ENCODE measurements around the gene REV3L. TPM values are rescaled to one million over a fixed set of nuclear protein-coding genes. Genes with fewer than 3 reads are reported as not detected.

The REV3L gene
- total and polyA plus RNA-seq, 2 of the 8 experiments (the other 6 are each of a cell fraction or from before 2014, with no cell fraction given) = 2.1 to 6.6 TPM

DNA sequence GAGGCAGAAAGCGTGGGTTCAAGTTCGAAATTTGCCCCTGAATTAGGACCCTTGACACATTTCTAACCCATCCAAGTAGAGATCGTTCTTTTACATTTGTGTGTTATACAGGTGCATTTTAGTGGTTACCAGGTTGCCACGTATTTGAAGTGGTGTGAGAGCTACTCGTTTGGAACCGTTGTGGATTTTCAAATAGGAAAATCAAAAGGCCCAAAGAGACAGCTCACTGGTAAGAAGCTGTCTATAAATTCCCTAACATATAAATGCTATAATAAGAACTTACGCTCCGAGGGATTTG is 1.6 kb upstream of the REV3L start (continued):
- TF ChIP-seq, protein P1, sequence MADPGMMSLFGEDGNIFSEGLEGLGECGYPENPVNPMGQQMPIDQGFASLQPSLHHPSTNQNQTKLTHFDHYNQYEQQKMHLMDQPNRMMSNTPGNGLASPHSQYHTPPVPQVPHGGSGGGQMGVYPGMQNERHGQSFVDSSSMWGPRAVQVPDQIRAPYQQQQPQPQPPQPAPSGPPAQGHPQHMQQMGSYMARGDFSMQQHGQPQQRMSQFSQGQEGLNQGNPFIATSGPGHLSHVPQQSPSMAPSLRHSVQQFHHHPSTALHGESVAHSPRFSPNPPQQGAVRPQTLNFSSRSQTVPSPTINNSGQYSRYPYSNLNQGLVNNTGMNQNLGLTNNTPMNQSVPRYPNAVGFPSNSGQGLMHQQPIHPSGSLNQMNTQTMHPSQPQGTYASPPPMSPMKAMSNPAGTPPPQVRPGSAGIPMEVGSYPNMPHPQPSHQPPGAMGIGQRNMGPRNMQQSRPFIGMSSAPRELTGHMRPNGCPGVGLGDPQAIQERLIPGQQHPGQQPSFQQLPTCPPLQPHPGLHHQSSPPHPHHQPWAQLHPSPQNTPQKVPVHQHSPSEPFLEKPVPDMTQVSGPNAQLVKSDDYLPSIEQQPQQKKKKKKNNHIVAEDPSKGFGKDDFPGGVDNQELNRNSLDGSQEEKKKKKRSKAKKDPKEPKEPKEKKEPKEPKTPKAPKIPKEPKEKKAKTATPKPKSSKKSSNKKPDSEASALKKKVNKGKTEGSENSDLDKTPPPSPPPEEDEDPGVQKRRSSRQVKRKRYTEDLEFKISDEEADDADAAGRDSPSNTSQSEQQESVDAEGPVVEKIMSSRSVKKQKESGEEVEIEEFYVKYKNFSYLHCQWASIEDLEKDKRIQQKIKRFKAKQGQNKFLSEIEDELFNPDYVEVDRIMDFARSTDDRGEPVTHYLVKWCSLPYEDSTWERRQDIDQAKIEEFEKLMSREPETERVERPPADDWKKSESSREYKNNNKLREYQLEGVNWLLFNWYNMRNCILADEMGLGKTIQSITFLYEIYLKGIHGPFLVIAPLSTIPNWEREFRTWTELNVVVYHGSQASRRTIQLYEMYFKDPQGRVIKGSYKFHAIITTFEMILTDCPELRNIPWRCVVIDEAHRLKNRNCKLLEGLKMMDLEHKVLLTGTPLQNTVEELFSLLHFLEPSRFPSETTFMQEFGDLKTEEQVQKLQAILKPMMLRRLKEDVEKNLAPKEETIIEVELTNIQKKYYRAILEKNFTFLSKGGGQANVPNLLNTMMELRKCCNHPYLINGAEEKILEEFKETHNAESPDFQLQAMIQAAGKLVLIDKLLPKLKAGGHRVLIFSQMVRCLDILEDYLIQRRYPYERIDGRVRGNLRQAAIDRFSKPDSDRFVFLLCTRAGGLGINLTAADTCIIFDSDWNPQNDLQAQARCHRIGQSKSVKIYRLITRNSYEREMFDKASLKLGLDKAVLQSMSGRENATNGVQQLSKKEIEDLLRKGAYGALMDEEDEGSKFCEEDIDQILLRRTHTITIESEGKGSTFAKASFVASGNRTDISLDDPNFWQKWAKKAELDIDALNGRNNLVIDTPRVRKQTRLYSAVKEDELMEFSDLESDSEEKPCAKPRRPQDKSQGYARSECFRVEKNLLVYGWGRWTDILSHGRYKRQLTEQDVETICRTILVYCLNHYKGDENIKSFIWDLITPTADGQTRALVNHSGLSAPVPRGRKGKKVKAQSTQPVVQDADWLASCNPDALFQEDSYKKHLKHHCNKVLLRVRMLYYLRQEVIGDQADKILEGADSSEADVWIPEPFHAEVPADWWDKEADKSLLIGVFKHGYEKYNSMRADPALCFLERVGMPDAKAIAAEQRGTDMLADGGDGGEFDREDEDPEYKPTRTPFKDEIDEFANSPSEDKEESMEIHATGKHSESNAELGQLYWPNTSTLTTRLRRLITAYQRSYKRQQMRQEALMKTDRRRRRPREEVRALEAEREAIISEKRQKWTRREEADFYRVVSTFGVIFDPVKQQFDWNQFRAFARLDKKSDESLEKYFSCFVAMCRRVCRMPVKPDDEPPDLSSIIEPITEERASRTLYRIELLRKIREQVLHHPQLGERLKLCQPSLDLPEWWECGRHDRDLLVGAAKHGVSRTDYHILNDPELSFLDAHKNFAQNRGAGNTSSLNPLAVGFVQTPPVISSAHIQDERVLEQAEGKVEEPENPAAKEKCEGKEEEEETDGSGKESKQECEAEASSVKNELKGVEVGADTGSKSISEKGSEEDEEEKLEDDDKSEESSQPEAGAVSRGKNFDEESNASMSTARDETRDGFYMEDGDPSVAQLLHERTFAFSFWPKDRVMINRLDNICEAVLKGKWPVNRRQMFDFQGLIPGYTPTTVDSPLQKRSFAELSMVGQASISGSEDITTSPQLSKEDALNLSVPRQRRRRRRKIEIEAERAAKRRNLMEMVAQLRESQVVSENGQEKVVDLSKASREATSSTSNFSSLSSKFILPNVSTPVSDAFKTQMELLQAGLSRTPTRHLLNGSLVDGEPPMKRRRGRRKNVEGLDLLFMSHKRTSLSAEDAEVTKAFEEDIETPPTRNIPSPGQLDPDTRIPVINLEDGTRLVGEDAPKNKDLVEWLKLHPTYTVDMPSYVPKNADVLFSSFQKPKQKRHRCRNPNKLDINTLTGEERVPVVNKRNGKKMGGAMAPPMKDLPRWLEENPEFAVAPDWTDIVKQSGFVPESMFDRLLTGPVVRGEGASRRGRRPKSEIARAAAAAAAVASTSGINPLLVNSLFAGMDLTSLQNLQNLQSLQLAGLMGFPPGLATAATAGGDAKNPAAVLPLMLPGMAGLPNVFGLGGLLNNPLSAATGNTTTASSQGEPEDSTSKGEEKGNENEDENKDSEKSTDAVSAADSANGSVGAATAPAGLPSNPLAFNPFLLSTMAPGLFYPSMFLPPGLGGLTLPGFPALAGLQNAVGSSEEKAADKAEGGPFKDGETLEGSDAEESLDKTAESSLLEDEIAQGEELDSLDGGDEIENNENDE (IDR thresholded peaks at IDR 0.05; ENCODE audit: insufficient replicate concordance, low read length) = no peak
- TF ChIP-seq SP2 (IDR thresholded peaks at IDR 0.05; ENCODE audit: low read length) (no peak), HDAC2 (IDR thresholded peaks at IDR 0.05; ENCODE audit: borderline replicate concordance in 1 of 2, low read depth in 2 of 2, low read length in 2 of 2) (no peak), BRCA1 (IDR thresholded peaks at IDR 0.05; ENCODE audit: low read depth, low read length) (no peak), GTF2F1 (IDR thresholded peaks at IDR 0.05; ENCODE audit: borderline replicate concordance, low read depth, low read length) (no peak), TEAD4 (IDR thresholded peaks at IDR 0.05; ENCODE audit: low read depth, low read length) (no peak), JUN (IDR thresholded peaks at IDR 0.05; ENCODE audit: low read depth, low read length) (no peak)

All from H1 (cell line).